COLO668 (cell line): ENCODE results near the gene PKD2L1.
A peak's percentile ranks its signal among the peaks of the same experiment; 100 is the strongest.
"Not testable (repeated sequence)": the region's sequence is repeated elsewhere in the genome, so short reads cannot be mapped to it uniquely, and the experiment has no call there.

Experiments used
- DNase-seq: peaks from one replicate; lab custom pipeline; 2025; ENCODE audit not compliant: unreplicated experiment; lab: John Stamatoyannopoulos, UW

PKD2L1 gene

GRCh38 chr10:100330079-100330478 is at the start of gene PKD2L1:
PKD2L1 (minus strand) TSS chr10:100330228; CDS start chr10:100330103, 125 bp downstream.
- no peak for DNase-seq

GRCh38 chr10:100377830-100378229 is 47.8 kb upstream of the PKD2L1 start:
- DNase-seq, result no peak

GRCh38 chr10:100376656-100377055 is 46.6 kb upstream of the PKD2L1 start:
- not testable (repeated sequence) for DNase-seq

DNA sequence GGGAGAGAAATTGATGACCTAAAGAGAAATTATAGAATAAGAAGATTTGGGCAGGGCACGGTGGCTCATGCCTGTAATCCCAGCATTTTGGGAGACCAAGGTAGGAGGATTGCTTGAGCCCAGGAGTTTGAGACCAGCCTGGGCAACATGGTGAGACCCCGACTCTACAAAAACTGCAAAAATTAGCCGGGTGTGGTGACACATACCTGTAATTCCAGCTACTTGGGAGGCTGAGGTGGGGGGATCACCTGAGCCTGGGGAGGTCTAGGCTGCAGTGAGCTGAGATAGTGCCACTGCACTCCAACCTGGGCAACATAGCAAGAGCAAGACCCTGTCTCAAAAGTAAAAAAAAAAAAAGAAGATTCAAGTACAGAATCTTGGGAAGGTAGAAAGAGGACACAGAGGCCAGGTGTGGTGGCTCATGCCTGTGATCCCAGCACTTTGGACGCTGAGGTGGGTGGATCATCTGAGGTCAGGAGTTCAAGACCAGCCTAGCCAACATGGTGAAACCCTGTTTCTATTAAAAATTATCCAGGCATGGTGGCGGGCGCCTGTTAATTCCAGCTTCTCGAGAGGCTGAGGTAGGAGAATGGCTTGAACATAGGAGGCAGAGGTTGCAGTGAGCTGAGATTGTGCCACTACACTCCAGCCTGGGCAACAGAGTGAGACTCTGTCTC is 44.8 kb upstream of the PKD2L1 start:
- not testable (repeated sequence) for DNase-seq

- DNase-seq, result no peak
Measured at GRCh38 chr10:100374200-100374655, 44.2 kb upstream of the PKD2L1 start.

DNA sequence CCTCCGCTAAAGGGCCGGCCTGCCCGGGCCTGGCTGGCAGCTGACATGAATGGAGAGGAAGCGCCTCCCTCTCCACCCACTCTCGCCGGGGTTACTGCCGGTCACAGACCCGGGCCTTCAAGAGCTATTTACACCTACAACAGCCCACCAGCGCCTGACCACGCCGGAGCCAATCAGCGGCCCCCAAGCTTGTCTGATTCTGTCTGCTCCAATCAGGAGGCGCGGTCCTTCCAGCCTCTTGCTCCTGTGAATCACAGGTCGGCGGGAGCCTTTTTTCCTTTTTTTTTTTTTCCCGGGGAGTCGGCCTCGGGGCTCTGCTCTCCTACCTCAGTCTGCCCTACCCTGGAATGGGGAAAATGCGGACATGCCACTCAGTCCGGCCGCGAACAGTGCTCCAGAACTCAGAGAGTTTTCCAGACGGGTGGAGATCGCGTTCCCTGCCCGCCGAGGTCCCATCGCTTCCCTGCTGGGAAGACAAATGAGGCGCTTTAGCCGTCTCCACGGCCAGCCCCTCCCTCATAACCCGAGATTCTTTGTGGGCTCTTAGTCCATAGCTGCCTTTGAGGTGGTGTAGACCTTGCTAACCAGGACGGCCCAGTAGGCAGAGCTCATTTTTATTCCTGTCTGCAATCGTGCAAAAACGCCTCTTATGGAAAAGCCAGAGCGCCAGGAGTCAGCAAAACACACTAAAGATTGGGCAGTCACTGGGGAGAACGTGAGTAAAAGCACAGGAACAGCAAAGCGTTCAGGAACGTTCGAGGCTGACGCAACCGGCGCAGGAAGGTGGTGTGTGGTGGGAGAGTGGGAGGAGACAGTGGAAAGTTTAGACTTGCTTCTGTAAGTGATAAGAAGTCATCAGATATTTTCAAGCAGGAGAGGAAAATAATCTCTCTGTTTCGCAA is 43.5 kb upstream of the PKD2L1 start:
- peak; percentile 90 for DNase-seq

GRCh38 chr10:100372415-100373297 is 42.6 kb upstream of the PKD2L1 start:
- DNase-seq, result no peak

DNA sequence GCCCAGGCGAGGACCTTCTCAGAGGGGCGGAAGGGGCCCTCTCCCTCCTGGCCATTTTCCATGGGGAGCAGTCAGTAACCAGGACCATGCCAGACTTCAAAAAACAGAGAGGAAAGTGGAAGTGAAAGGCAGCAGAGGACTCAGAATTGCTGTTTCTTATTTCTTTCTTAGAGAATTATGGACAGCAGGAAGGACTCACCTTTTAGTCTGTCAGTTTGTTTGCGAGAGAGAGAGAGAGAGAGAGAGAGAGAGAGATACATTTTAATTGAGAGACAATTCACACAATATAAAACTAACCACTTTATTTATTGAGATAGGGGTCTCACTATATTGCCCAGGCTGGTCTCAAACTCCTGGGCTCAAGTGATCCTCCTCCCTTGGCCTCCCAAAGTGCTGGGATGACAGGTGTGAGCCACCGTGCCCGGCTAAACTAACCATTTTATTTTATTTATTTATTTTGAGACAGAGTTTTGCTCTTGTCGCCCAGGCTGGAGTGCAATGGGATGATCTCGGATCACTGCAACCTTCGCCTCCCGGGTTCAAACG is 41.5 kb upstream of the PKD2L1 start:
- DNase-seq, result no peak

GRCh38 chr10:100370714-100371481 is 40.9 kb upstream of the PKD2L1 start:
- no peak for DNase-seq

DNA sequence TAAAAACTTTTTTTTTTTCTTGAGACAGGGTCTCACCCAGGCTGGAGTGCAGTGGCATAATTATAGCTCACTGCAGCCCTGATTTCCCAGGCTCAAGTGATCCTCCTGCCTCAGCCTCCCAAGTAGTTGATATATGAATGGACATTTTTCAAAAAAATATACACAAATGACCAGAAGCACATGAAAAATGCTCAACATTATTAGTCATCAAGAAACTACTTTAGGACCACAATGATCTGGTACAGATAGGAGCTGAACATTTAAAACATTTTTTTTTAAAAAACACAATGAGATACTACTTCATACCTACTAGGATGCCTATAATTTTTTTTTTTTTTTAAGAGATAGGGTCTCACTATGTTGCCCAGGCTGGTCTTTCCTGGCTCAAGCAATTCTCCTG is 38.7 kb upstream of the PKD2L1 start:
- DNase-seq, result no peak

- peak; percentile 7 for DNase-seq
Measured at GRCh38 chr10:100364735-100365391, 34.8 kb upstream of the PKD2L1 start.

DNA sequence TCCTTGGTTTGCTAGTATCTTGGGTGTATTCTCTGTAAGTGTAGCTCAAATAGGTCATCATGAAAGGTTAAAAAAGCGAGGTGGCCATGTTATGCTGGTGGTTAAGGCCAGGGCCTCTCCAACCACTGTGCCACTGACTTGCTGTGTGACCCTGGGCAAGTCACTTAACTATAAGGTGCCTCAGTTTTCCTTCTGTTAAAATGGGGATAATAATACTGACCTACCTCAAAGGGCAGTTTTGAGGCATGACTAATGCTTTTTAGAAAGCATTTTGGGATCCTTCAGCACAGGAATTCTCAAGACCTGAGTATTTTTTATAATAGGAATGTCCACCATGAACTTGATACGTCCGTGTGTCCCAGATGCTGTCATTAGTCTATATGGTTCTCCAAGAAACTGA is 34.1 kb upstream of the PKD2L1 start:
- DNase-seq, result no peak

DNA sequence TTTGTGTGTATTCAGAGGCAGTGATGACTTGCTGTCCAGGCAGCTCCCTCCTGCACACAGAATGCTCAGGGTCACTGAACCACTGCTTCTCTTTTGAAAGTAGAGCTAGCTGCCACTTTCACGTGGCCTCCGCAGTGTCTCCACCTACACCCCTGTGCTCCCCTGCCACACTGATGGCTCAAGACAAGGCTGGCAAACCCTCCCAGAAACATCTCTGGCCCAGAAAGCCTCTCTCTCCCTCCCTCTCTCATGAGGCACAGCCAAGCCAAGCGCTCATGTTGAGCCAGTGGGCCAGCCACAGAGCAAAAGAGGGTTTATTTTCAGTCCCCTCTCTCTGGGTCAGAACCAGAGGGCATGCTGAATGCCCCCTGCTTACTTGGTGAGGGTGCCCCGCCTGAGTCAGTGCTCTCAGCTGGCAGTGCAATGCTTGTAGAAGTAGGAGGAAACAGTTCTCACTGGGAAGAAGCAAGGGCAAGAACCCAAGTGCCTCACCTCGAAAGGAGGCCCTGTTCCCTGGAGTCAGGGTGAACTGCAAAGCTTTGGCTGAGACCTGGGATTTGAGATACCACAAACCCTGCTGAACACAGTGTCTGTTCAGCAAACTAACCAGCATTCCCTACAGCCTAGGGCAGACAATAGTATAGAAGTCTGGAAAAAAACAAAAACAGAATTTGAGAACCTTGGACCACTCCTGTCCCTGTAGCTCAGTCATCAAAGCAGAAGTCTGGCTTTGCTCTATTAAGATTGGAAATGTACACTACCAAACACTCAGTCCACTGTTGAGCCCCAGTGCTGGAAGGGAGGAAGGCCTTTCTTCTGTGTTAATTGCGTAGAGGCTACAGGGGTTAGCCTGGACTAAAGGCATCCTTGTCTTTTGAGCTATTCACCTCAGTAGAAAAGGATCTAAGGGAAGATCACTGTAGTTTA is 32.8 kb upstream of the PKD2L1 start:
- DNase-seq, result no peak

- no peak for DNase-seq
Measured at GRCh38 chr10:100360234-100360633, 30.2 kb upstream of the PKD2L1 start.

- no peak for DNase-seq
Measured at GRCh38 chr10:100359529-100360150, 29.6 kb upstream of the PKD2L1 start.

DNA sequence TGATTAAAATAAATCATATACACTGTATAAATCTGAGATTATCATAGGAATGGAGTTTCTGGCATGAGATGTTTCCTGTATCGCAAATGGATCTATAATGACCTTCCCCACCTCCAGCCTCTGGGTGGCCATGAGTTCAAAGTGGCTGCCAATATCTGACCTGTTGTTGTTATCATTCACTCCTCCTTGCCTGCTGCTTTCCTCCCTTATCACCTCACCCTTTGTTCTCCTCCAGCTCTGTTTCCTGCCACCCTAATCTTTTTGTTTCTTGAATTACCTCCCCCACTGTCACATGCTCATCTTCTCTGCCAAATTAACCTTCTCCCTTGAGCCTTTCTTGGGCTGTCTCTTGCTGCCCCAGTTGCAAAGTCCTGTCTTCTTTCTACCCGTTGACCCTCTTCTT is 29.0 kb upstream of the PKD2L1 start:
- DNase-seq, result no peak

- no peak for DNase-seq
Measured at GRCh38 chr10:100357059-100357858, 27.2 kb upstream of the PKD2L1 start.
